MV-4-11 (cell line): ENCODE measurements around the gene DLG5.
A peak's percentile ranks its signal among the peaks of the same experiment; 100 is the strongest.

ENCODE experiments used
- DNase-seq: peaks from one replicate; lab custom pipeline; 2025; lab: John Stamatoyannopoulos, UW

Gene DLG5

GRCh38 chr10:77949167-77949566 is 22.6 kb upstream of the DLG5 start:
- peak; percentile 24 for DNase-seq

- no peak for DNase-seq
Observed at GRCh38 chr10:77946084-77946483, 19.5 kb upstream of the DLG5 start.

- peak; percentile 85 for DNase-seq
Observed at GRCh38 chr10:77944519-77944918, 18.0 kb upstream of the DLG5 start.

GRCh38 chr10:77943121-77943901 is 16.8 kb upstream of the DLG5 start:
- DNase-seq, result peak; percentile 26

- no peak for DNase-seq
Observed at GRCh38 chr10:77941790-77942189, 15.2 kb upstream of the DLG5 start.

- no peak for DNase-seq
Observed at GRCh38 chr10:77940627-77941026, 14.1 kb upstream of the DLG5 start.

- DNase-seq, result no peak
Observed at GRCh38 chr10:77940225-77940624, 13.7 kb upstream of the DLG5 start.

- DNase-seq, result no peak
Observed at GRCh38 chr10:77939561-77940001, 13.0 kb upstream of the DLG5 start.

GRCh38 chr10:77936697-77937567 is 10.4 kb upstream of the DLG5 start:
- DNase-seq, result no peak

- DNase-seq, result no peak
Observed at GRCh38 chr10:77932016-77932715, 5.6 kb upstream of the DLG5 start.

- no peak for DNase-seq
Observed at GRCh38 chr10:77927402-77928246, 1.1 kb upstream of the DLG5 start.

GRCh38 chr10:77925795-77926565 is 575 bp downstream of the DLG5 start:
- DNase-seq, result no peak

- no peak for DNase-seq
Observed at GRCh38 chr10:77925410-77925794, 1.2 kb downstream of the DLG5 start.

- no peak for DNase-seq
Observed at GRCh38 chr10:77922566-77923179, 3.9 kb downstream of the DLG5 start.

- DNase-seq, result no peak
Observed at GRCh38 chr10:77922055-77922454, 4.5 kb downstream of the DLG5 start.

- DNase-seq, result no peak
Observed at GRCh38 chr10:77921395-77921794, 5.2 kb downstream of the DLG5 start.

GRCh38 chr10:77920495-77920894 is 6.1 kb downstream of the DLG5 start:
- no peak for DNase-seq

GRCh38 chr10:77919713-77920108 is 6.8 kb downstream of the DLG5 start:
- no peak for DNase-seq

- no peak for DNase-seq
Observed at GRCh38 chr10:77915319-77916105, 11.0 kb downstream of the DLG5 start.

- no peak for DNase-seq
Observed at GRCh38 chr10:77913090-77913489, 13.5 kb downstream of the DLG5 start.
